HL-60 (cell line): ENCODE data around the gene FKBP7.
"Not testable (repeated sequence)": the region's sequence is repeated elsewhere in the genome, so short reads cannot be mapped to it uniquely, and the experiment has no call there.

Experiments used
- GABPA ChIP-seq: IDR thresholded peaks from 2 replicates; pipeline ENCODE4 v1.6.1; 2012; ENCODE audit warnings: low read depth
- POLR2AphosphoS5 ChIP-seq: IDR thresholded peaks from 2 replicates; pipeline ENCODE4 v1.6.1; 2012; ENCODE audit warnings: low read depth
- TF ChIP-seq, protein P1 (sequence below): IDR thresholded peaks from one replicate; pipeline ENCODE4 v1.5.1; 2011; ENCODE audit warnings: low read length, control low read depth, inconsistent platforms; ENCODE audit not compliant: insufficient read depth
- TF ChIP-seq, protein P2 (sequence below): IDR thresholded peaks from 2 replicates; pipeline ENCODE4 v1.6.1; 2012; ENCODE audit warnings: low read depth; ENCODE audit not compliant: insufficient replicate concordance

- TF ChIP-seq, protein P1, sequence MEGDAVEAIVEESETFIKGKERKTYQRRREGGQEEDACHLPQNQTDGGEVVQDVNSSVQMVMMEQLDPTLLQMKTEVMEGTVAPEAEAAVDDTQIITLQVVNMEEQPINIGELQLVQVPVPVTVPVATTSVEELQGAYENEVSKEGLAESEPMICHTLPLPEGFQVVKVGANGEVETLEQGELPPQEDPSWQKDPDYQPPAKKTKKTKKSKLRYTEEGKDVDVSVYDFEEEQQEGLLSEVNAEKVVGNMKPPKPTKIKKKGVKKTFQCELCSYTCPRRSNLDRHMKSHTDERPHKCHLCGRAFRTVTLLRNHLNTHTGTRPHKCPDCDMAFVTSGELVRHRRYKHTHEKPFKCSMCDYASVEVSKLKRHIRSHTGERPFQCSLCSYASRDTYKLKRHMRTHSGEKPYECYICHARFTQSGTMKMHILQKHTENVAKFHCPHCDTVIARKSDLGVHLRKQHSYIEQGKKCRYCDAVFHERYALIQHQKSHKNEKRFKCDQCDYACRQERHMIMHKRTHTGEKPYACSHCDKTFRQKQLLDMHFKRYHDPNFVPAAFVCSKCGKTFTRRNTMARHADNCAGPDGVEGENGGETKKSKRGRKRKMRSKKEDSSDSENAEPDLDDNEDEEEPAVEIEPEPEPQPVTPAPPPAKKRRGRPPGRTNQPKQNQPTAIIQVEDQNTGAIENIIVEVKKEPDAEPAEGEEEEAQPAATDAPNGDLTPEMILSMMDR = not testable (repeated sequence)
- not testable (repeated sequence) for TF ChIP-seq POLR2AphosphoS5, GABPA
- TF ChIP-seq, protein P2, sequence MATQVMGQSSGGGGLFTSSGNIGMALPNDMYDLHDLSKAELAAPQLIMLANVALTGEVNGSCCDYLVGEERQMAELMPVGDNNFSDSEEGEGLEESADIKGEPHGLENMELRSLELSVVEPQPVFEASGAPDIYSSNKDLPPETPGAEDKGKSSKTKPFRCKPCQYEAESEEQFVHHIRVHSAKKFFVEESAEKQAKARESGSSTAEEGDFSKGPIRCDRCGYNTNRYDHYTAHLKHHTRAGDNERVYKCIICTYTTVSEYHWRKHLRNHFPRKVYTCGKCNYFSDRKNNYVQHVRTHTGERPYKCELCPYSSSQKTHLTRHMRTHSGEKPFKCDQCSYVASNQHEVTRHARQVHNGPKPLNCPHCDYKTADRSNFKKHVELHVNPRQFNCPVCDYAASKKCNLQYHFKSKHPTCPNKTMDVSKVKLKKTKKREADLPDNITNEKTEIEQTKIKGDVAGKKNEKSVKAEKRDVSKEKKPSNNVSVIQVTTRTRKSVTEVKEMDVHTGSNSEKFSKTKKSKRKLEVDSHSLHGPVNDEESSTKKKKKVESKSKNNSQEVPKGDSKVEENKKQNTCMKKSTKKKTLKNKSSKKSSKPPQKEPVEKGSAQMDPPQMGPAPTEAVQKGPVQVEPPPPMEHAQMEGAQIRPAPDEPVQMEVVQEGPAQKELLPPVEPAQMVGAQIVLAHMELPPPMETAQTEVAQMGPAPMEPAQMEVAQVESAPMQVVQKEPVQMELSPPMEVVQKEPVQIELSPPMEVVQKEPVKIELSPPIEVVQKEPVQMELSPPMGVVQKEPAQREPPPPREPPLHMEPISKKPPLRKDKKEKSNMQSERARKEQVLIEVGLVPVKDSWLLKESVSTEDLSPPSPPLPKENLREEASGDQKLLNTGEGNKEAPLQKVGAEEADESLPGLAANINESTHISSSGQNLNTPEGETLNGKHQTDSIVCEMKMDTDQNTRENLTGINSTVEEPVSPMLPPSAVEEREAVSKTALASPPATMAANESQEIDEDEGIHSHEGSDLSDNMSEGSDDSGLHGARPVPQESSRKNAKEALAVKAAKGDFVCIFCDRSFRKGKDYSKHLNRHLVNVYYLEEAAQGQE = not testable (repeated sequence)
These were observed 7.1 kb downstream of the FKBP7 start for GRCh38 chr2:178471313-178471712.
